IMR-90 (cell line): ENCODE measurements around the gene HRH1. TPM values are rescaled to one million over a fixed set of nuclear protein-coding genes. Genes with fewer than 3 reads are reported as not detected.

Experiments
- ATAC-seq: fragments of 200-7000 bp; cut with Tn5 transposase; 2 replicates; pipeline ENCODE4 v1.9.1; 2020; ENCODE audit warnings: low read depth, mild to moderate bottlenecking, moderate library complexity
- BruUV-seq: library from RNA; stranded (reverse); fragments of 400-500 nt; replicated peaks from 2 replicates; lab custom pipeline; 2021; lab: Mats Ljungman, UMichigan
- CTCF ChIA-PET: fragments of 300-600 bp; formaldehyde crosslinking; extraction: SDS; loops from one replicate; lab custom pipeline; 2021; ENCODE audit warnings: antibody characterized with exemption; lab: Yijun Ruan, JAX
- POLR2A ChIA-PET: fragments of 300-600 bp; sonication (Branson Sonifier 250); formaldehyde crosslinking; loops from one replicate; lab custom pipeline; 2022; ENCODE audit warnings: antibody characterized with exemption; ENCODE audit not compliant: unreplicated experiment; lab: Charles Lee
- DNase-seq: peaks from one replicate; pipeline ENCODE4 v3.0.0; 2013
- H2AFZ ChIP-seq: replicated peaks from 2 replicates; pipeline ENCODE3; 2013; ENCODE audit warnings: low read length, mild to moderate bottlenecking; ENCODE audit not compliant: poor library complexity
- H2AK5ac ChIP-seq: 2 replicates; pipeline ENCODE4 v1.6.1; 2013; ENCODE audit warnings: low read depth, low read length, inconsistent platforms
- H2AK9ac ChIP-seq: replicated peaks from 2 replicates; pipeline ENCODE3; 2013; ENCODE audit warnings: mild to moderate bottlenecking, low read depth, low read length, moderate library complexity; ENCODE audit not compliant: poor library complexity
- H2BK120ac ChIP-seq: 2 replicates; pipeline ENCODE4 v1.6.1; 2013; ENCODE audit warnings: low read depth, low read length, inconsistent platforms
- H2BK15ac ChIP-seq: 3 replicates; pipeline ENCODE4 v1.6.1; 2013; ENCODE audit warnings: low read depth, low read length, inconsistent platforms
- H2BK20ac ChIP-seq: 2 replicates; pipeline ENCODE4 v1.6.1; 2013; ENCODE audit warnings: low read depth, mild to moderate bottlenecking, inconsistent platforms, low read length, moderate library complexity
- H2BK5ac ChIP-seq: 2 replicates; pipeline ENCODE4 v1.6.1; 2013; ENCODE audit warnings: mild to moderate bottlenecking, low read depth, low read length, inconsistent platforms; ENCODE audit not compliant: poor library complexity, severe bottlenecking
- H3K14ac ChIP-seq: replicated peaks from 2 replicates; pipeline ENCODE4 v1.6.1; 2013; ENCODE audit warnings: low read depth, low read length, inconsistent platforms
- H3K18ac ChIP-seq: 2 replicates; pipeline ENCODE4 v1.6.1; 2013; ENCODE audit warnings: low read depth, low read length, control low read depth
- H3K23ac ChIP-seq: 2 replicates; pipeline ENCODE4 v1.6.1; 2013; ENCODE audit warnings: low read depth, low read length, inconsistent platforms
- H3K27ac ChIP-seq: 2 replicates; pipeline ENCODE4 v1.5.1; 2013; ENCODE audit warnings: mild to moderate bottlenecking, control low read depth, low read length; ENCODE audit not compliant: insufficient read depth
- H3K27me3 ChIP-seq: 2 replicates; pipeline ENCODE4 v1.6.1; 2013; ENCODE audit warnings: low read length; ENCODE audit not compliant: control insufficient read depth, insufficient read depth
- H3K36me3 ChIP-seq: 2 replicates; pipeline ENCODE4 v1.6.1; 2013; ENCODE audit warnings: low read length, mixed read lengths; ENCODE audit not compliant: control insufficient read depth, insufficient read depth
- H3K4ac ChIP-seq: 2 replicates; pipeline ENCODE4 v1.6.1; 2013; ENCODE audit warnings: low read depth, low read length, inconsistent platforms
- H3K4me1 ChIP-seq: 2 replicates; pipeline ENCODE4 v1.6.1; 2013; ENCODE audit warnings: low read length, mixed read lengths; ENCODE audit not compliant: control insufficient read depth, insufficient read depth
- H3K4me2 ChIP-seq: 2 replicates; pipeline ENCODE4 v1.6.1; 2013; ENCODE audit warnings: low read depth, mild to moderate bottlenecking, control low read depth, low read length, moderate library complexity
- H3K4me3 ChIP-seq: 2 replicates; pipeline ENCODE4 v1.5.1; 2013; ENCODE audit warnings: low read depth, mild to moderate bottlenecking, control low read depth, low read length, moderate library complexity; ENCODE audit not compliant: insufficient read depth
- H3K56ac ChIP-seq: 2 replicates; pipeline ENCODE4 v1.6.1; 2013; ENCODE audit warnings: low read length, inconsistent platforms; ENCODE audit not compliant: insufficient read depth; ENCODE audit errors: extremely low read depth
- H3K79me1 ChIP-seq, 2 experiments: 2 replicates each; pipeline ENCODE4 v1.6.1; 2013; ENCODE audit warnings: low read length in 2 of 2, inconsistent platforms in 1 of 2, low read depth in 1 of 2
- H3K9ac ChIP-seq: 2 replicates; pipeline ENCODE4 v1.6.1; 2013; ENCODE audit warnings: low read depth, low read length, control low read depth
- H3K9me1 ChIP-seq: 2 replicates; pipeline ENCODE4 v1.6.1; 2013; ENCODE audit warnings: low read length, inconsistent platforms; ENCODE audit not compliant: insufficient read depth
- H3K9me3 ChIP-seq: 2 replicates; pipeline ENCODE4 v1.6.1; 2013; ENCODE audit warnings: low read length; ENCODE audit not compliant: control insufficient read depth, insufficient read depth
- H4K20me1 ChIP-seq: 2 replicates; pipeline ENCODE4 v1.6.1; 2013; ENCODE audit warnings: low read length, inconsistent platforms; ENCODE audit not compliant: insufficient read depth
- H4K5ac ChIP-seq: 2 replicates; pipeline ENCODE4 v1.6.1; 2013; ENCODE audit warnings: mild to moderate bottlenecking, low read depth, low read length, control low read depth
- H4K8ac ChIP-seq, 2 experiments: 2 replicates each; pipeline ENCODE4 v1.6.1; 2013; ENCODE audit warnings: low read depth in 2 of 2, low read length in 2 of 2, control low read depth in 1 of 2, inconsistent platforms in 1 of 2
- H4K91ac ChIP-seq: 2 replicates; pipeline ENCODE4 v1.6.1; 2013; ENCODE audit warnings: low read depth, low read length, inconsistent platforms; ENCODE audit not compliant: insufficient read depth
- BHLHE40 ChIP-seq: fragments of 150-350 bp; IDR thresholded peaks from 2 replicates; pipeline ENCODE4 v1.6.1; 2016; ENCODE audit warnings: mild to moderate bottlenecking, low read depth, low read length
- CEBPB ChIP-seq: IDR thresholded peaks from 2 replicates; pipeline ENCODE4 v1.6.1; 2012; ENCODE audit warnings: low read depth, low read length, improper control_type of control experiment
- CHD1 ChIP-seq: IDR thresholded peaks from 2 replicates; pipeline ENCODE4 v1.6.1; 2012; ENCODE audit warnings: low read depth, low read length, improper control_type of control experiment
- CTCF ChIP-seq: conservative IDR thresholded peaks from 2 replicates; pipeline ENCODE4 v1.5.1; 2012; ENCODE audit warnings: mild to moderate bottlenecking, low read depth, low read length, improper control_type of control experiment
- FOS ChIP-seq: fragments of 150-350 bp; IDR thresholded peaks from 2 replicates; pipeline ENCODE4 v1.6.1; 2016; ENCODE audit warnings: low read depth, low read length
- MAFK ChIP-seq: IDR thresholded peaks from 2 replicates; pipeline ENCODE4 v1.6.1; 2012; ENCODE audit warnings: low read depth, low read length, improper control_type of control experiment
- MAZ ChIP-seq: IDR thresholded peaks from 2 replicates; pipeline ENCODE4 v1.6.1; 2012; ENCODE audit warnings: low read depth, mild to moderate bottlenecking, low read length, improper control_type of control experiment, moderate library complexity, borderline replicate concordance
- MXI1 ChIP-seq: IDR thresholded peaks from 2 replicates; pipeline ENCODE4 v1.6.1; 2012; ENCODE audit warnings: low read depth, mild to moderate bottlenecking, low read length, moderate library complexity, borderline replicate concordance
- NFE2L2 ChIP-seq: fragments of 150-350 bp; IDR thresholded peaks from 2 replicates; pipeline ENCODE4 v1.6.1; 2016; ENCODE audit warnings: low read depth, mild to moderate bottlenecking, low read length
- POLR2A ChIP-seq: IDR thresholded peaks from 2 replicates; pipeline ENCODE4 v1.6.1; 2012; ENCODE audit warnings: mild to moderate bottlenecking, low read depth, low read length
- RAD21 ChIP-seq: IDR thresholded peaks from 2 replicates; pipeline ENCODE4 v1.6.1; 2012; ENCODE audit warnings: low read length, improper control_type of control experiment
- RFX5 ChIP-seq: IDR thresholded peaks from 2 replicates; pipeline ENCODE4 v1.8.0; 2012; ENCODE audit warnings: low read depth, mild to moderate bottlenecking, low read length, moderate library complexity
- SMC3 ChIP-seq: fragments of 150-350 bp; IDR thresholded peaks from 2 replicates; pipeline ENCODE4 v1.6.1; 2016; ENCODE audit warnings: low read depth, mild to moderate bottlenecking, antibody characterized with exemption, low read length, moderate library complexity
- WGBS, 2 experiments: methylation state at CpG; one replicate each; pipeline versions ENCODE4 v1.1.5 to v1.1.7; 2013; ENCODE audit warnings: missing lambda C conversion rate in 2 of 2; ENCODE audit not compliant: insufficient read length in 1 of 2; ENCODE audit errors: extremely low coverage in 2 of 2; 5-methylcytosine and 5-hydroxymethylcytosine counted together
- dilution Hi-C: fragments of 300-500 bp; cut with HindIII; formaldehyde crosslinking; loops from one replicate; pipeline ENCODE4 v1.14.3; 2018; ENCODE audit warnings: low sequenced_read_pairs; ENCODE audit not compliant: unreplicated experiment
- in situ Hi-C: fragments of 300-500 bp; cut with MboI; formaldehyde crosslinking; loops from 3 replicates; pipeline ENCODE4 v1.14.3; 2019; ENCODE audit warnings: low sequenced_read_pairs, inconsistent platforms, mixed read lengths
- intact Hi-C: fragments of 100-400 bp; cut with micrococcal nuclease; formaldehyde crosslinking; loops from 2 replicates; pipeline ENCODE4 v1.10.0; 2022
- polyA plus RNA-seq, 3 experiments: library from polyadenylated mRNA; depleted of rRNA; stranded (reverse); fragments of >200 nt; gene quantifications; 2 replicates each; pipeline ENCODE4 v1.2.3, GENCODE V29; 2012; ENCODE audit warnings: low replicate concordance in 1 of 3
- total RNA-seq: library from RNA; depleted of rRNA; stranded (reverse); fragments of >200 nt; gene quantifications from 2 replicates; pipeline ENCODE4 v1.2.3, GENCODE V29; 2012

Gene HRH1
- total and polyA plus RNA-seq, 2 of the 4 experiments (the other 2 are of a cell fraction), result 7.6 to 16.1 TPM

GRCh38 chr3:11206316-11206715, 52.0 kb downstream of the HRH1 start:
- intact Hi-C loops (no loop called here), dilution Hi-C loops (no loop called here), in situ Hi-C loops (no loop called here)
- no peak overlapping the region for H3K27ac ChIP-seq
- TF ChIP-seq RAD21 (no peak), RFX5 (no peak), POLR2A (no peak), CTCF (no peak), MAZ (no peak), MXI1 (no peak), NFE2L2 (no peak), CEBPB (no peak), CHD1 (no peak), MAFK (no peak), FOS (no peak), BHLHE40 (no peak), SMC3 (no peak)
- no peaks in the 10 kb centered on the region for H3K9me3 ChIP-seq
- 0 out of 2 replicates have a peak overlapping the region, but pooled peaks have one; percentile 11 for H2AK5ac ChIP-seq
- ATAC-seq (no peak), DNase-seq (no peak)
- no peak overlapping the region for H4K8ac ChIP-seq
- ChIA-PET CTCF (interaction anchor here (0.5 to 1.0 kb wide), 2 partner anchors 8 to 33 kb away, joined by 3 read pairs; no protein-coding TSS in a partner anchor), POLR2A (no interaction called here)
- H3K4me2 ChIP-seq, result no peak overlapping the region
- peaks cover 17% of the 10 kb centered on the region for H3K9me1 ChIP-seq
- BruUV-seq, result no TSS peak
- H3K4me1 ChIP-seq, result peaks cover 12% of the 10 kb centered on the region
- H3K14ac ChIP-seq, result no peak overlapping the region
- no peak overlapping the region for H2BK120ac ChIP-seq
- H3K56ac ChIP-seq, result no peak overlapping the region
- H4K91ac ChIP-seq, result no peak overlapping the region
- no peak overlapping the region for H2BK5ac ChIP-seq
- no peak overlapping the region for H4K5ac ChIP-seq
- 94% methylated on average over 5 of the region's 8 CpGs; no CpG with 5 or more reads in 1 of the 2 experiments for WGBS, 2 experiments
- H3K4ac ChIP-seq, result no peak overlapping the region
- no peak overlapping the region for H2AK9ac ChIP-seq
- no peak overlapping the region for H3K4me3 ChIP-seq
- no peaks in the 10 kb centered on the region for H3K27me3 ChIP-seq
- no peak overlapping the region for H2BK15ac ChIP-seq
- no peaks in the 10 kb centered on the region; the same call in 1 of the 2 replicates for H3K36me3 ChIP-seq
- peaks cover 52 to 94% of the 10 kb centered on the region in 2 experiments for H3K79me1 ChIP-seq
- no peak overlapping the region for H3K23ac ChIP-seq
- no peak overlapping the region for H2BK20ac ChIP-seq
- H3K18ac ChIP-seq, result no peak overlapping the region
- peaks cover 4% of the 10 kb centered on the region; the same call in 1 of the 2 replicates for H4K20me1 ChIP-seq
- H3K9ac ChIP-seq, result no peak overlapping the region
- no peak overlapping the region for H2AFZ ChIP-seq
